Panc1 (cell line): ENCODE measurements around the gene MMS22L. TPM values are rescaled to one million over a fixed set of nuclear protein-coding genes. Genes with fewer than 3 reads are reported as not detected.

Experiments used
- ATAC-seq: fragments of 200-7000 bp; cut with Tn5 transposase; 2 replicates; pipeline ENCODE4 v1.9.1; 2020; ENCODE audit warnings: mild to moderate bottlenecking, moderate library complexity
- BruUV-seq: library from RNA; stranded (reverse); fragments of 400-500 nt; replicated peaks from 2 replicates; lab custom pipeline; 2021; lab: Mats Ljungman, UMichigan
- CTCF ChIA-PET: fragments of 300-600 bp; sonication (Branson Sonifier 250); formaldehyde crosslinking; loops from one replicate; lab custom pipeline; 2022; ENCODE audit warnings: antibody characterized with exemption; lab: Charles Lee
- POLR2A ChIA-PET: fragments of 300-600 bp; sonication (Branson Sonifier 250); formaldehyde crosslinking; loops from one replicate; lab custom pipeline; 2022; ENCODE audit warnings: antibody characterized with exemption; lab: Charles Lee
- DNase-seq: peaks from one replicate; pipeline ENCODE4 v3.0.0-alpha.2; 2010; ENCODE audit warnings: low read depth, low spot score
- H3K27ac ChIP-seq: 2 replicates; pipeline ENCODE4 v1.5.1; 2011; ENCODE audit warnings: mild to moderate bottlenecking, low read length, inconsistent platforms
- H3K27me3 ChIP-seq: fragments of 200-500 bp; sonication (Bioruptor generic); 2 replicates; pipeline ENCODE4 v1.6.0; 2014; ENCODE audit warnings: low read length, inconsistent platforms; ENCODE audit not compliant: control insufficient read depth, insufficient read depth
- H3K36me3 ChIP-seq: fragments of 200-500 bp; sonication (Bioruptor generic); 2 replicates; pipeline ENCODE4 v1.5.1; 2014; ENCODE audit warnings: inconsistent platforms, mild to moderate bottlenecking, low read length, moderate library complexity; ENCODE audit not compliant: control insufficient read depth, insufficient read depth
- H3K4me1 ChIP-seq: 2 replicates; pipeline ENCODE4 v1.5.1; 2011; ENCODE audit warnings: inconsistent platforms, mild to moderate bottlenecking, low read length, moderate library complexity; ENCODE audit not compliant: control insufficient read depth, insufficient read depth
- H3K4me3 ChIP-seq, 2 experiments: 2 replicates each; pipeline ENCODE4 v1.5.1; 2011 to 2012; ENCODE audit warnings: low read depth in 2 of 2, low read length in 2 of 2, mild to moderate bottlenecking in 2 of 2, inconsistent platforms in 1 of 2, moderate library complexity in 1 of 2
- H3K9me3 ChIP-seq: fragments of 200-500 bp; sonication (Bioruptor generic); 2 replicates; pipeline ENCODE4 v1.5.1; 2014; ENCODE audit warnings: low read depth, mild to moderate bottlenecking, inconsistent platforms, low read length, moderate library complexity; ENCODE audit not compliant: control insufficient read depth, insufficient read depth
- POLR2AphosphoS5 ChIP-seq: IDR thresholded peaks from 2 replicates; pipeline ENCODE4 v1.6.1; 2012; ENCODE audit warnings: mild to moderate bottlenecking, low read depth, low read length, moderate library complexity
- SIN3A ChIP-seq: IDR thresholded peaks from 2 replicates; pipeline ENCODE4 v1.6.1; 2012; ENCODE audit warnings: low read depth, mild to moderate bottlenecking, low read length, moderate library complexity, borderline replicate concordance; ENCODE audit not compliant: insufficient read depth
- TCF7L2 ChIP-seq: IDR thresholded peaks from 2 replicates; pipeline ENCODE4 v1.6.1; 2011; ENCODE audit warnings: mild to moderate bottlenecking, low read depth, low read length, inconsistent platforms
- in situ Hi-C: cut with HindIII; loops from 2 replicates; pipeline ENCODE4 v1.10.0; 2016; ENCODE audit warnings: low sequenced_read_pairs, low pct_unique_long_range_greater_than_20kb
- intact Hi-C: fragments of 100-400 bp; cut with micrococcal nuclease; formaldehyde crosslinking; loops from one replicate; pipeline ENCODE4 v1.10.0; 2022; ENCODE audit not compliant: unreplicated experiment
- total RNA-seq: library from RNA; stranded (reverse); gene quantifications from one replicate; pipeline ENCODE4 v1.2.1, GENCODE V29; 2021; ENCODE audit not compliant: unreplicated experiment
- TF ChIP-seq, protein P1 (sequence below): fragments of 450-650 bp; IDR thresholded peaks from 2 replicates; pipeline ENCODE4 v1.5.1; 2017; ENCODE audit warnings: mild to moderate bottlenecking
- TF ChIP-seq, protein P2 (sequence below), 2 experiments: IDR thresholded peaks; 2 replicates each; pipeline ENCODE4 v1.6.1; 2011 to 2012; ENCODE audit warnings: low read depth in 2 of 2, control low read depth in 1 of 2, low read length in 1 of 2, mild to moderate bottlenecking in 1 of 2, moderate library complexity in 1 of 2; ENCODE audit not compliant: insufficient read depth in 1 of 2

Gene MMS22L
- total RNA-seq, 1 experiment from 2014 or later, result 28.5 TPM

DNA sequence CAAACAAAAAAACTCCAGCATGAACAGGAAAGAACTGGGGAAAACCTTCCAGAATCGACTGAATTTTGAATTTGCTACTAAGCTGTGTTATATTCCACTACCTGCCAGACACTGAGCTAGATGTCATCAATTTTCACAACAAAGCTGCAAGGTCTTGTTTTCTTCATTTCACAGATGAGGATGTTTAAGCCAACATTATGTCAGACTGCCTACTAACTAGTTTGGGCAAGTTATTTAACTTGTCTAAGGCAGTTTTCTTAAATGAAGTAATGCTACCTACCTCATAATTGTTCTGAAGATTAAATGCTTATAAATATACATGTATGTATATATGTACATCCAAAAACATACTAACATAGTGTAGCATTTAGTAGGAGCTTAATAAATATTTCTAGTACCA, 144.4 kb downstream of the MMS22L start:
- H3K9me3 ChIP-seq, result no peaks in the 10 kb centered on the region
- ATAC-seq (no peak), DNase-seq (no peak)
- CTCF ChIA-PET, result no interaction called here
- H3K36me3 ChIP-seq, result no peaks in the 10 kb centered on the region
- POLR2A ChIA-PET, result no interaction called here
- in situ Hi-C loops, result no loop called here
- no peak overlapping the region for H3K4me3 ChIP-seq
- no peak overlapping the region for H3K27ac ChIP-seq
- intact Hi-C loops, result no loop called here
- BruUV-seq, result no TSS peak
- H3K27me3 ChIP-seq, result no peaks in the 10 kb centered on the region
- TF ChIP-seq POLR2AphosphoS5 (no peak), TCF7L2 (no peak), SIN3A (no peak)
- TF ChIP-seq, protein P1, sequence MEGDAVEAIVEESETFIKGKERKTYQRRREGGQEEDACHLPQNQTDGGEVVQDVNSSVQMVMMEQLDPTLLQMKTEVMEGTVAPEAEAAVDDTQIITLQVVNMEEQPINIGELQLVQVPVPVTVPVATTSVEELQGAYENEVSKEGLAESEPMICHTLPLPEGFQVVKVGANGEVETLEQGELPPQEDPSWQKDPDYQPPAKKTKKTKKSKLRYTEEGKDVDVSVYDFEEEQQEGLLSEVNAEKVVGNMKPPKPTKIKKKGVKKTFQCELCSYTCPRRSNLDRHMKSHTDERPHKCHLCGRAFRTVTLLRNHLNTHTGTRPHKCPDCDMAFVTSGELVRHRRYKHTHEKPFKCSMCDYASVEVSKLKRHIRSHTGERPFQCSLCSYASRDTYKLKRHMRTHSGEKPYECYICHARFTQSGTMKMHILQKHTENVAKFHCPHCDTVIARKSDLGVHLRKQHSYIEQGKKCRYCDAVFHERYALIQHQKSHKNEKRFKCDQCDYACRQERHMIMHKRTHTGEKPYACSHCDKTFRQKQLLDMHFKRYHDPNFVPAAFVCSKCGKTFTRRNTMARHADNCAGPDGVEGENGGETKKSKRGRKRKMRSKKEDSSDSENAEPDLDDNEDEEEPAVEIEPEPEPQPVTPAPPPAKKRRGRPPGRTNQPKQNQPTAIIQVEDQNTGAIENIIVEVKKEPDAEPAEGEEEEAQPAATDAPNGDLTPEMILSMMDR, result no peak
- TF ChIP-seq, protein P2, sequence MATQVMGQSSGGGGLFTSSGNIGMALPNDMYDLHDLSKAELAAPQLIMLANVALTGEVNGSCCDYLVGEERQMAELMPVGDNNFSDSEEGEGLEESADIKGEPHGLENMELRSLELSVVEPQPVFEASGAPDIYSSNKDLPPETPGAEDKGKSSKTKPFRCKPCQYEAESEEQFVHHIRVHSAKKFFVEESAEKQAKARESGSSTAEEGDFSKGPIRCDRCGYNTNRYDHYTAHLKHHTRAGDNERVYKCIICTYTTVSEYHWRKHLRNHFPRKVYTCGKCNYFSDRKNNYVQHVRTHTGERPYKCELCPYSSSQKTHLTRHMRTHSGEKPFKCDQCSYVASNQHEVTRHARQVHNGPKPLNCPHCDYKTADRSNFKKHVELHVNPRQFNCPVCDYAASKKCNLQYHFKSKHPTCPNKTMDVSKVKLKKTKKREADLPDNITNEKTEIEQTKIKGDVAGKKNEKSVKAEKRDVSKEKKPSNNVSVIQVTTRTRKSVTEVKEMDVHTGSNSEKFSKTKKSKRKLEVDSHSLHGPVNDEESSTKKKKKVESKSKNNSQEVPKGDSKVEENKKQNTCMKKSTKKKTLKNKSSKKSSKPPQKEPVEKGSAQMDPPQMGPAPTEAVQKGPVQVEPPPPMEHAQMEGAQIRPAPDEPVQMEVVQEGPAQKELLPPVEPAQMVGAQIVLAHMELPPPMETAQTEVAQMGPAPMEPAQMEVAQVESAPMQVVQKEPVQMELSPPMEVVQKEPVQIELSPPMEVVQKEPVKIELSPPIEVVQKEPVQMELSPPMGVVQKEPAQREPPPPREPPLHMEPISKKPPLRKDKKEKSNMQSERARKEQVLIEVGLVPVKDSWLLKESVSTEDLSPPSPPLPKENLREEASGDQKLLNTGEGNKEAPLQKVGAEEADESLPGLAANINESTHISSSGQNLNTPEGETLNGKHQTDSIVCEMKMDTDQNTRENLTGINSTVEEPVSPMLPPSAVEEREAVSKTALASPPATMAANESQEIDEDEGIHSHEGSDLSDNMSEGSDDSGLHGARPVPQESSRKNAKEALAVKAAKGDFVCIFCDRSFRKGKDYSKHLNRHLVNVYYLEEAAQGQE (IDR thresholded peaks at IDR 0.05; ENCODE audit: insufficient read depth in 1 of 2, low read depth in 2 of 2, low read length in 1 of 2), result no peak
- H3K4me1 ChIP-seq, result no peaks in the 10 kb centered on the region

DNA sequence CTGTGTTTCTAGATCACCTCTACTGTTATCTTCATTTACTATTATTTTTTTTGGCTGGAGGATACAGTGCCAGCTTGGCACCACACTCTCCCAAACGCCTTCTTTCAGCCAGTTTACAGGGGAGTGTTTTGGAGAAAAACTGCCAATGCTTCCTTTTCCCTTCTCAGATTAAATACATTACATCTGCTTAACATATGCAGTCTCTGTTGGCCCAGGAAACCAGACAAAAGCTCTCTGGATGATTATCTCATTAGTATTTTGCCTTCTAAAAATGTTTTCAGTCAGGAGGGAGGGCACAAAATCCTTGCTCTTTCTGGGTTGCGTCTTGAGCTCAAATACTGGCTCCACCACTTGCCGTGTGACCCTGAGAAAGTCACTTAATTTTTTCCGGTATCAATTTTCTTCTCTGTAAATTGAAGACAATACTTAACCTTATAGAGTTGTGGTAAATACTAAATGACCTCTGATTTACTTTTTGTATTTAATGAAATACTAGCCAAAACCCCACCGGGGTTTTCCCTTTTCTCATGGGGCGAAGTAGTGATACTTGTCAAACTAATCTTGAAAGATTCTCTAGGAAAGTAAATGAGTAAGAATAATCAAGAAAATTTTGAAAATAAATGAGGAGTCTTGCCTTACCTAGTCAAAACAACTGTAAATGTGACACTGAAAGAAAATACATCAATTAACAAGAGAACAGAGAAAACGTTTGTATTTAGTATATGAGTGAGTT, 146.2 kb downstream of the MMS22L start:
- BruUV-seq, result no TSS peak
- CTCF ChIA-PET, result no interaction called here

More for the DNA sequence above, 146.2 kb downstream of the MMS22L start:
- POLR2A ChIA-PET, result no interaction called here
- TF ChIP-seq TCF7L2 (no peak), SIN3A (no peak), POLR2AphosphoS5 (no peak)
- TF ChIP-seq, protein P2 (IDR thresholded peaks at IDR 0.05; ENCODE audit: insufficient read depth in 1 of 2, low read depth in 2 of 2, low read length in 1 of 2), result no peak
- TF ChIP-seq, protein P1, result no peak
- H3K4me1 ChIP-seq, result no peaks in the 10 kb centered on the region
- ATAC-seq, result no peak
- no peaks in the 10 kb centered on the region for H3K36me3 ChIP-seq
- H3K27me3 ChIP-seq, result no peaks in the 10 kb centered on the region
- H3K4me3 ChIP-seq, result no peak overlapping the region
- no peaks in the 10 kb centered on the region for H3K9me3 ChIP-seq
- no peak for DNase-seq
- H3K27ac ChIP-seq, result no peak overlapping the region
- in situ Hi-C loops, result no loop called here
- intact Hi-C loops, result no loop called here
